ENCODE data around the gene ZNF536. TPM values are rescaled to one million over a fixed set of nuclear protein-coding genes. Genes with fewer than 3 reads are reported as not detected.

The ZNF536 gene
- polyA plus RNA-seq, 4 donors = 2.8 to 3.8 (median 3.1) TPM

DNA sequence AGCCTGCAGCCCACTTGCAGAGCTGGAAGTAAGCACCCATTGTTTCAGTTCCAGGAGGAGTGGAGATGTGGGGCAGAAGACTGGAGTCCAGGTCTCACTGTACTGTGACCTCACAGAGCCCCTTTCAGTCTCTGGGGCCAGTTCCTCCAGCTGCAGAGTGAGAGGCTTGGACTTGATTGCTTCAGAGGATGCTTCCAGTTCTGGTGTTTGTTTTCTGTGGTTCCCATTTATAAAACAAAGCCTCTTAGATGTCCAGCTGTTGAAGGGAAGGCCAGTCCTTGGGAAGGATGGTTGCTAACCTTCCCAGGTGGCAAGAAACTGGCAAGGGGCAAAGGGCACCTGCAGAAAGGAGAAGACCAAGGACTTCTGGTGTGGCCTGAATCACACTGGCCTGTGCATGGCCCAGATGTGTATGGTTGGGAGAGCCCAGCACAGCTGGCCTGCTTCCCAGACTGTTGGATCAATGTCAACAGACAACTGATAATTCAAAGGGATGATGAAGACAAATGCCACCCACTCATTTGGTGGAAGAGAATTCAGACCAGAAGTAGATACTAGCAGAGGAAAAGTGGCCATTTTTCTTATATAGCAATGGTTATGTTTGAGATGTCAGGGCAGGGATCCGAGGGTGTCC, 218.5 kb downstream of the ZNF536 start:
- no peak for DNase-seq (ENCODE audit: low read depth in 4 of 4, low spot score in 2 of 4)

DNA sequence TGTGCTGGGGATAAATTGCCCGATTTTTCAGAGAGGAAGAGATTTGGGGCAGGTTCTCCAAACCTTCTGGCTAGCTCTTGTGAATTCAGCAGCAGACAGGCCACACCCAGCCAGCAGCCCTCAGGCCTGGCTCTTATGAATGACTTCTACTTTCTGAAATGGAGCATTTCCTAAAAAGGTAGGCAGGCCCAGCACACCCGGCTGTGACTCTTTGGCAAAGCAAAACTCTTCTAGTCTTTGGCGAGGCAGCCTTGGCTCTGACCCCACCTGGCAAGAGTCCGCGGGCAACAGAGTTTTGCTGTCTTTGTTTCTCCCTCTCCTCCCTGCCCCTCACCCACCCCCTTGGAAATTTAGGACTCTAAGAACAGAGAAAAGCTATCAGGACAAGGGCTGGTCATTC, 221.2 kb downstream of the ZNF536 start:
- no peak for DNase-seq (ENCODE audit: low read depth in 4 of 4, low spot score in 2 of 4)

DNA sequence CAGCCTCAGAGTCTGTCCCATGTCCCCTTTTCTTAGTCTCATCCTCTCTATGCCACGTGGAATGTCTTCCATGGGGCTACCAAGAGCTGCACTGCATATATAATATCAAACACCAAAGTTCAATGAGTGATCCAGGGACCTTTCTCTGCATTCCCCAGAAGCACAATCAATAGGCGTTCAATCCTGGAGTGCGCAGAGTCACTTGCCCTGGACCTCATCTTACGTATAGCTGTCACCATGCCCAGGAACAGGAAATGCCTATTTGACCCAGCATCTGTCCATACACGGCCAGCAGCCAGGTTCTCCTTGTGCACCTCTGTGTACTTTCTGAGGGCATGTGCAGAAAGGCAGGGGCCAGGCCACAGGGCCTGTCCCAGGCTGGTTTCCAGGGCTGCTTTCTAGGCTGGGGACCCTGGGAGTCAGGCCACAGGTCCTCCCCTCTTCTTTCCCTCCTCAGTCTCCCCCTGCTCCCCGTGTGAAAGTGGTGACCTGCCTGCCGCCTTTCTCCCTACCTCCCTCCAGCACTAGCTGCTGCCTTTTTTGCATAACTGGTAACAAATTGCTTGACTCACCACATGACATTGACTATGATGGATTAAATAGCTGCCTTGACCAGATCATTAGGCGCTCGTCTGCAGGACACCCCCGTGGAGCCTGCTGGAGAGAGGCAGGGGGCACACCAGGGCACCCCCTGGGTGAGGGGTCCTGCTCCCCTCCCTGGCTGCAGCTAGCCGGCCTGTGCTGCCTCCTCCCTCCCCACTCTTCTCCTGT, 222.0 kb downstream of the ZNF536 start:
- no peak for DNase-seq (ENCODE audit: low read depth in 4 of 4, low spot score in 2 of 4)

DNA sequence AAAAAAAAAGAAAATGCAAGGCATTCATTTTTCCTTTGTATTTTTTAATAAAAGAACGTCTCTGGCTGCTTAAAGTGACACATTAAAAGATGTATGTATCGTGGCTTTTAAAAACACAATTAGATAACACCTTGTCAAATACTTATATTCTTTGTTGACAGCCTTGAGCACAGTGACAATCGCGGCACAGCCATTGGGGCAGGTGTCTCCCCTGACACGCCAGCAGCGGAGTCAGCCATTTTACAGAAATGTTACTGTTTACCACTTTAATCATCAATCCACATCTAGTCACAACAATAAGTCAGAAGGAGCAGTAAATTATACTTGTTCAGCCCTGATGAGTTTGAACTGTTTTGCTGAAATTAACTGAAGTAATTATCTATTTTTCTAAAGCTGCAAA, 224.1 kb downstream of the ZNF536 start:
- DNase-seq (ENCODE audit: low read depth in 4 of 4, low spot score in 2 of 4) = no peak

DNA sequence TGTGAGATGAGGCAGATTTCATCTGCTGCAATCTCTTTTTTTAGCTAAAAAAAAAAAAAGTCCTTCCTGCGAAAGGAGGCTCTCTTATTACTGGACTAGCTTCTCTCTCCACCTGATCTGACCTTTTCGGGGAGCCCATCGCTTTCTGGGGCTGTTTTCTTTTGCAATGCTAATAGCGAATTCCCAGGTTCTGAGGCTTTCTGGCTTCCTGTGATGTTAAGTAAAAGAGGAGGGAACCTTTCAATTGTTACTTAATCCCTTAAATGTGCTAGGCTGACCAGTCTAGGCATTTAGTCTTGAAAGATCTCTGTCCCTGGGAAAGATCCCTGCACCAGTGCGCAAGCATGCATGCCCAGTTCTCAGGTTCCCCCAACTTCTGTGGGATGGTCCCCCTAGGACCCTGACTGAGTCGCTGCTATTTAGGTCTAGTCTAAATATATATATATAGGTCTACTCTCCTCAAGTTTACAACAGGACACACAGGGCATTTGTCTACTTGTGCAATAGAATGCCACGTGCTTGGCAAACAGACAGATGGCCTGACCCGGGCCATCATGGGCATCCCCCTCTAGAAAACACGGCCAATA, 224.7 kb downstream of the ZNF536 start:
- no peak for DNase-seq (ENCODE audit: low read depth in 4 of 4, low spot score in 2 of 4)

DNA sequence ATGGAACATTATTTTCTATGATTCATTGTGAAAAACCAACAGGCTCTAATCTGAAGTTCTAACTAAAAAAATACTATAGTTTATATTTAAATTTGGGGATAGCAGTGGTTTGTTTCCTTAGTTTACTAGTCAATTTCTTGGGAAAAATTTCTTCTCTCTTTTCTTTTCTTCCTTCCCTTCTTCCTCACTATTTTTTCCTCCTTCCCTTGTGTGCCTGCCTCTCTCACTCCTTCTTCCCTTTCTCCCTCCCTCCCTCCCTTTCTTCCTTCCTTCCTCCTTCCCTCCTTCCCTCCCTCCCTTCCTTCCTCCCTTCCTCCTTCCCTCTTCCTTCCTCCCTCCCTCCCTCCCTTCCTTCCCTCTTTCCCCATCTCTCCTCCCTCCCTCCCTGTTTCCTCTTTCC, 226.5 kb downstream of the ZNF536 start:
- DNase-seq (ENCODE audit: low read depth in 4 of 4, low spot score in 2 of 4) = no peak

DNA sequence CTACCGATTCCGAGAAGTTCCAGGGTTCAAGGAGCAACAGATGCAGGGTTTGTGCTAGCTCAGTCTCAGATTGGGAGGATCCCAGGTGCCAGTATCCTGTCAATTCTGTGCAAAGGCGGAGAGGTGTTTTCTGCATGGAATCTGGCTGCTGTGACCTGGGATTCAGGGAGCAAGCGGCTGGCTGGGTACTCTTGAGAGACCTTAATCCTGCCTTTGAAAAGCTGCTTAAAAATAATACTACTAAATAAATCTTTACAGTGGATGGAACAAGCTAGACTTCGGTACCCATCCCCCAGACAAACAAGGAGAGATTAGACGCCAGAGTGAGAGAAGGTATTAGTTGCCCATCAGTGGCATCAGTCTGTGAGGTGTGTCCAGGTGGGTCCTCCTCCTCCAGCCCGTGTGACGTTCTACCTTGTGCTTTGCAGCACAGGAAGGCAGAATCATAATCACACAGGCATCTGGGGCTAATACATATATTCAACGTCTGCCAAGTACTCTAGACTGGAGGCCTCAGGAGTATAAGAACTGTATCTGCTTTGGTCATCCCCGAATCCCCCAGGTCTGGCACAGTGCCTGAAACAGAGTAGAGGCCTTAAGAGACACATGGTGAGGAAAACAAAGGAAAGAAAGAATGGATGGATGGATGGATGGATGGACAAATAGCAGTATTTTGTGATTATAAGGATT, 230.6 kb downstream of the ZNF536 start:
- DNase-seq (ENCODE audit: low read depth in 4 of 4, low spot score in 2 of 4) = no peak

DNA sequence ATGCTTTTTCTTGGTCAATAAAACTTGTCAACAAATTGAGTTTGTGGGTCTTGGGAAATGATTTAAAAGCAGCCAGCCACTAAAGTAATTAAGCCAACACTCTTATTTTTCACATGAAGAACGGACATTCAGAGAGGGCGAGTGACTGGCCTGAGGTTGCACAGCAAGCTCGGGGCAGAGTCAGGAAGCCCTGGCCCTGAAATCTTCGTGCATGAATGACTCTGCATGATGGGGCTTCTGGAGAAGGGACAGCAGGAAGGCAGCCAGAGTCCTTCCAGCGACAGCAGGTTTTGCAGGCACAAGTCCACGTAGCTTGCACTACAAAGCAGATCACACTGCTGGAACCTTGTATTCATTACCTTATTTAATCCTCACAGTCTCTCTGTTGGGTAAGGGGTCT, 232.5 kb downstream of the ZNF536 start:
- DNase-seq (ENCODE audit: low read depth in 4 of 4, low spot score in 2 of 4) = no peak

DNA sequence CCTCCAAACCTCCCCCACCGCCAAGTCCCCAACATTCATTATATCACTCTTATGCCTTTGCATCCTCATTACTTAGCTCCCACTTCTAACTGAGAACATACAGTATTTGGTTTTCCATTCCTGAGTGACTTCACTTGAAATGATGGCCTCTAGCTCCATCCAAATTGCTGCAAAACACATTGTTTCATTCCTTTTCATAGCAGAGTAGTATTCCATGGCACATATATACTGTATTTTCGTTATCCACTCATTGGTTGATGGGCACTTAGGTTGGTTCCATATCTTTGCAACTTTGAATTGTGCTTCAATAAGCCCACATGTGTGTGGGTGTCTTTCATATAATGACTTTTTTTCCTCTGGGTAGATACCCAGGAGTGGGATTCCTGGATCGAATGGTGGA, 233.1 kb downstream of the ZNF536 start:
- DNase-seq (ENCODE audit: low read depth in 4 of 4, low spot score in 2 of 4) = no peak

DNA sequence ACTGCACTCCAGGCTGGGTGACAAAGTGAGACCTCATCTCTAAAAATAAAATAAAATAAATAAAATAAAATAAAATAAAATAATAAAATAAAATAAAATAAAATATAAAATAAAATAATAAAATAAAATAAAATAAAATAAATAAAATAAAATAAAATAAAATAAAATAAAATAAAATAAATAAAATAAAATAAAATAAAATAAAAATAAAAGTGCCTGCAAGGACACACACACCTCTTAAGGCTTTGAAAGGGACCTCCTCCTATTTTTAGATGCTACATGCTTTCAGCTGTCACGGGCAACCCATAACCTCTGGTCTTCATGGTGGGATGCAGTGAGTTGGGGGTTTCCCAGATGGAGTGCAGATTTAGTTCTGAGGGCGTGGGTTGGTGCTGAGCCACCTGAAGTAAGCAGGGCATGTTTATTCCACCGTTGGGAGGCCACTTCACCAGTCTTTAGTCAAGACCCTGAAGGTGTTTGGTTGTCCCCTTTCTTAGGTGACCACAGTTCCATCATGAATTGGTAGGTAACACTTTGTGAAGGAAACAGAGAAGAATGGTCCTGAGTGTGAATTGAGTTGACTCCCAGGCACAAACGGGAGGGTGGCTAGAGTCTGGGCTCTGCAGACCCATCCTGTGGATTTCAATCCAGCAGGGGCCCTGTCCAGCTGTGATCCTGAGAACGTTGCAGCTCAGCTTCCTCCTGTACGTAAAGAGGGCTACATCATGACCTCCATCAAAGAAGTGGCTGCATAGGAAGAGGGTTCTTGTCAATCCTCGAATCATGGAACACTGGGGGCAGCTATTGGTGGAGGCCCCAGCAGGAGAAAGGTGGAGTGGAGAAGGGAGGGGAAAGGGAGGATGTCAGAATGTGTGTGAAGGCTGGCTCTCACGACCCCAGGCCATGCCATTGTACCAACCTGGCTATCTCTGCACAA, 234.2 kb downstream of the ZNF536 start:
- DNase-seq (ENCODE audit: low read depth in 4 of 4, low spot score in 2 of 4) = no peak

Data from left renal cortex interstitium (tissue), 4 donors.